HFFc6 (cell line): ENCODE results near the gene PRRT2. TPM values are rescaled to one million over a fixed set of nuclear protein-coding genes. Genes with fewer than 3 reads are reported as not detected.
A peak's percentile ranks its signal among the peaks of the same experiment; 100 is the strongest.
"Not testable (repeated sequence)": the region's sequence is repeated elsewhere in the genome, so short reads cannot be mapped to it uniquely, and the experiment has no call there.

Source experiments
- DNase-seq: peaks from one replicate; pipeline ENCODE4 v3.0.0-alpha.2; 2018
- H3K27ac Mint-ChIP-seq: 2 replicates; pipeline ENCODE4 v1.8.0; 2020; ENCODE audit warnings: mild to moderate bottlenecking, mixed read lengths
- H3K27me3 Mint-ChIP-seq: 2 replicates; pipeline ENCODE4 v1.8.0; 2021; ENCODE audit warnings: mild to moderate bottlenecking, moderate library complexity, mixed read lengths; ENCODE audit not compliant: insufficient read depth
- H3K36me3 Mint-ChIP-seq: 2 replicates; pipeline ENCODE4 v1.8.0; 2021; ENCODE audit warnings: low read depth, mixed read lengths
- H3K4me1 Mint-ChIP-seq: 2 replicates; pipeline ENCODE4 v1.8.0; 2020; ENCODE audit warnings: low read depth, mixed read lengths
- H3K4me3 Mint-ChIP-seq: 2 replicates; pipeline ENCODE4 v1.8.0; 2020; ENCODE audit warnings: mild to moderate bottlenecking, moderate library complexity, mixed read lengths
- H3K9me3 Mint-ChIP-seq: 2 replicates; pipeline ENCODE4 v1.8.0; 2020; ENCODE audit warnings: mild to moderate bottlenecking, mixed read lengths
- total RNA-seq, 6 experiments: library from RNA; stranded (reverse); fragmentation: NEBNext Ultra II Directional; extraction: Animal tissue kit (Norgen Biotek cat#: 25700); gene quantifications; 2 replicates in 1 of 6; 3 replicates in 5 of 6; pipeline ENCODE4 v1.2.3, GENCODE V29; 2021
- TF ChIP-seq, protein P1 (sequence below): fragments of 200-600 bp; sonication (generic); IDR thresholded peaks from 2 replicates; pipeline ENCODE4 v1.5.0; 2021; ENCODE audit warnings: antibody characterized with exemption, mild to moderate bottlenecking

The PRRT2 gene
- total RNA-seq, 6 experiments from 2014 or later: 2.9 to 4.3 (median 3.6) TPM

DNA sequence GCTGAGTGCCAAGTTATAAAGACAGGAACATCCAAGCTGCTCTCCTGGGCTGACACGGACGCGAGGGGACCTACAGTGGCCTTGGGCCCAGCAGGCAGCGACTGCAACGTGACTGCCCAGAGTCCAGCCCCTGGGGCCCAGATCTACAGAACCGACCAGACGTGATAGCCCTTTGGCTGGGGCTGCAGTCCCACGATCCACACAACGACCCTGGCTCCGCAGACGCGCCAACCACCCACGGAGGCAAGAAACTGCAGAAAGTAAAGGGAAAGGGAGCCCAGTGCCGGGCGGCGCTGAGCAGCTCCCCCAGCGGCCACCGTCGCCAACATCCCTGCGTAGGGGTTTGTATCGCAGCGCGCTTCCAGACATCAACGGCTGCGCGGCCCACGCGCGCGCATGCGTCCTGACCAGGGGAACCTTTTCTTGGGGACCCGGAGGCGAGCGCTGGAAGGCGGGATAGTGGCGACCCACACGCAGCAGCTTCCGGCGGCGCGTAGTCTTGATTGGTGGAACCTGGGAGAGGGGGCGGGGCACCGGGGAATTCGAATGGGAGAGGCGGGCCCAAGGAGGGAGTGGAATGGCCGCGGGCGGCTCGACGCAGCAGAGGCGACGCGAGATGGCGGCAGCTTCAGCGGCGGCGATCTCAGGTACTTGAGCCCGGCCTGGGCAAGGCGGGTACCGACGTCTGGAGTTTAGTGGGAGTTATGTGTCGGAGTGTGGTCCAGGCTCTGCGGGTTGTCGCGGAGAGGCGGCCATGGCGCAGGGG is 21.6 kb upstream of the PRRT2 start, which contains the start of gene KIF22:
Gene KIF22, plus strand, starts transcription at position 569 of the 766 bp plus-strand sequence. Its CDS starts 9 bp downstream, at position 578.
- Mint-ChIP-seq H3K4me1 (peaks cover 32% of the 10 kb centered on the region), H3K4me3 (peak within 1 kb of the TSS; percentile 99)

DNA sequence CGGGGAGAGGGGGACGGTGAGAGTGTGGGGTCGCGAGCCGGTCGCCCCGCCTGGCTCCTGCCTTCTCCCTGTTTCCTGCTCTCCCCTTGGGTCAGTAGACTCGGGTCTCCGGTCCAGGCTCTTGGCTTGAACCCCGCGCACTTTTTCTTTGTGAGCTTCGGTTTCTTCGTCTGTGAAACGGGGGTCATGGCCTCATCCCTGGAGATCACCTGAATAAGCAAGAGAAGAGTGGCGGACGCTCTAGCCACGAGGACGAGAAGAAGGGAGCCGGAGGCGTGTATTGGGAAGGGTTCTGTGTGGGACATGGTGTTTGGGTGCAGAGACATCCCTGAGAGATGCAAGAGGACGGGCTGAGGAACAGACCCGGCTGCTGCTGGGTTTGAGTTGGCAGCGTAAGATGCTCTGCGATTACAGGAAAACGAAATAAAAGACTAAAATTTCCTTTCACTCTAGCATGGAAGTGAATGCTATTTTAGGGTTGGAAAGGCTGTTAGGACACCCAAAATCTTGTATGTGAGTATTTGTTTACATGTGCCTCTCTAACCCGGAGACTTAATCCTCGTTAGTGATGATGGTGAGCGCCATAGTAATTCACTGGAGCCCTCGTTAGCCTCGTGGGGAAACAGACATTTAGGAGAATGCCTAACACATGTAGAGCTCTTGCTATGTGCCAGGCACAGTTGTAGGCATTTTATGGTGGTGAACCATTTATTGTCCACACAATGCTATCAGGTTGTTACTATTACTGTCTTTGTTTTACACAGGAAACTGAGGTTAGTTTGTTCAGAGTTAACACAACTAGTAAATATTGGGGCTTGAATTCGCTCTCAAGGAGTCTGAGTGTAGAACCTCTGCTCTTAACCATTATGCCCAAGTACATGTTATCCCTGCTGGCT is 20.8 kb upstream of the PRRT2 start:
- peaks cover 6% of the 10 kb centered on the region; the same call in 1 of the 2 replicates for H3K36me3 Mint-ChIP-seq
- DNase-seq: no peak
- H3K9me3 Mint-ChIP-seq: no peaks in the 10 kb centered on the region
- peak overlapping the region; percentile 99 for H3K4me3 Mint-ChIP-seq
- TF ChIP-seq, protein P1, sequence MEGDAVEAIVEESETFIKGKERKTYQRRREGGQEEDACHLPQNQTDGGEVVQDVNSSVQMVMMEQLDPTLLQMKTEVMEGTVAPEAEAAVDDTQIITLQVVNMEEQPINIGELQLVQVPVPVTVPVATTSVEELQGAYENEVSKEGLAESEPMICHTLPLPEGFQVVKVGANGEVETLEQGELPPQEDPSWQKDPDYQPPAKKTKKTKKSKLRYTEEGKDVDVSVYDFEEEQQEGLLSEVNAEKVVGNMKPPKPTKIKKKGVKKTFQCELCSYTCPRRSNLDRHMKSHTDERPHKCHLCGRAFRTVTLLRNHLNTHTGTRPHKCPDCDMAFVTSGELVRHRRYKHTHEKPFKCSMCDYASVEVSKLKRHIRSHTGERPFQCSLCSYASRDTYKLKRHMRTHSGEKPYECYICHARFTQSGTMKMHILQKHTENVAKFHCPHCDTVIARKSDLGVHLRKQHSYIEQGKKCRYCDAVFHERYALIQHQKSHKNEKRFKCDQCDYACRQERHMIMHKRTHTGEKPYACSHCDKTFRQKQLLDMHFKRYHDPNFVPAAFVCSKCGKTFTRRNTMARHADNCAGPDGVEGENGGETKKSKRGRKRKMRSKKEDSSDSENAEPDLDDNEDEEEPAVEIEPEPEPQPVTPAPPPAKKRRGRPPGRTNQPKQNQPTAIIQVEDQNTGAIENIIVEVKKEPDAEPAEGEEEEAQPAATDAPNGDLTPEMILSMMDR: no peak
- peak overlapping the region; percentile 92 for H3K27ac Mint-ChIP-seq
- no peaks in the 10 kb centered on the region for H3K27me3 Mint-ChIP-seq
- peaks cover 28% of the 10 kb centered on the region for H3K4me1 Mint-ChIP-seq

More for the DNA sequence above, 21.6 kb upstream of the PRRT2 start, which contains the start of gene KIF22:
- no peaks in the 10 kb centered on the region for H3K9me3 Mint-ChIP-seq
- peaks cover 6% of the 10 kb centered on the region; the same call in 1 of the 2 replicates for H3K36me3 Mint-ChIP-seq
- no peaks in the 10 kb centered on the region; the same call in 1 of the 2 replicates for H3K27me3 Mint-ChIP-seq
- TF ChIP-seq, protein P1: peak; percentile 81
- H3K27ac Mint-ChIP-seq: peak within 1 kb of the TSS; percentile 92
- peak; percentile 98 for DNase-seq

DNA sequence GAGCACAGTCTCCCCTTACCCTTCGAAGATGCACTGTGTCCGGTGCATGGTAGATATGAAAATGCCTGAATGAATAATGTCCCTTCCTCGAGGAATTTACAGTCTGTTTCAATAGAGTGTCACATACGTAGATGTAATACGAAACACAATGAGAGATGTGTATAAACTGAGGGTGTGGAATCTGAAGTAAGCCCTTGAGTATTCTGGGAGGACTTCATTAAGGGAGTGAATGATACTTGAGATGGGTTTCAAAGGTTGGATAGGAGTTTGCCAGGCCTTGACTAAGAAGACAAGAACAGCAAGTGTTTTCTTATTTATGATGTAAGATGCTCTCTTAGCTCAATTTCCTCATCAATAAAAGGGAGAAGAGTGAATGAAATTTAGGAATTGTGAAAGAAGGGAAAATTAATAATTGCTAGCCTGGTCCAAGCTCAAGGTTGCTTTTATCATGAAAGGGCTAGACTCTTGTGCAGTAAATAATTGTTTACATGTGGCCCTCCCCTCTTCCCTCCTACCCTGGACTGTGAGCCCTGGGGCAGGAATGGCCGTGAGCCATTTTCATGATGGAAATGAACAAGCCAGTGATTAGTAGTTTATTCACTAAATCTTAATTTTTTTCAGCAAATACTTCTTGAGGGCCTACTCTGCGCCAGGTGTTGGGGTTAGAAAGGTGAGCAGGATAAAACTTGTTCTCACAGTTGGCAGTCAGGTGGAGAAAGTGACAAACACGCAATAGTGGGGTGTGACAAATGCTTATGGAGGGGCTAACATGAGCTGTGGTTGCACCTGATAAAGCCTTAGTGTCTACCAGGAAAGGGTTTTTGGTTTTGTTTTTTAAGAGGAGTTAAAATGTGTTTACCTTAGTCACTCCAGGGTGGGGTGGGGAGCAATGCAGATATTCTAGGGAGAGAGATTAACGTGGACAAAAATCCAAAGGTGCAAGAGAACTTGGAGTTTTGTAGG is 19.9 kb upstream of the PRRT2 start:
- Mint-ChIP-seq H3K36me3 (peaks cover 11% of the 10 kb centered on the region; the same call in 1 of the 2 replicates), H3K4me3 (peak overlapping the region; percentile 99), H3K27me3 (no peaks in the 10 kb centered on the region), H3K9me3 (no peaks in the 10 kb centered on the region), H3K4me1 (peaks cover 28% of the 10 kb centered on the region), H3K27ac (peak overlapping the region; percentile 92)
- no peak for DNase-seq
- TF ChIP-seq, protein P1: no peak

DNA sequence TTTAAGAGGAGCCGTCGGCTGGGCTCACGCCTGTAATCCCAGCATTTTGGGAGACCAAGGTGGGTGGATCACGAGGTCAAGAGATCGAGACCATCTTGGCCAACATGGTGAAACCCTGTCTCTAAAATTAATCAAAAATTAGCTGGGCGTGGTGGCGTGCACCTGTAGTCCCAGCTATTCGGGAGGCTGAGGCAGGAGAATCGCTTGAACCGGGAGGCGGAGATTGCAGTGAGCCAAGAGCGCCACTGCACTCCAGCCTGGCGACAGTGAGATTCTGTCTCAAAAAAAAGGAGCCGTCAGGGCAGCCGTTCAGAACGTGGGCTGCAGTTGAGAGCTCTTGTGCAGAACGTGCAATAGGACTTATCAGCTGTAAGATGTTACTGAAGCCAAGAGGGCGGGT is 18.8 kb upstream of the PRRT2 start:
- peaks cover 13% of the 10 kb centered on the region; the same call in 1 of the 2 replicates for H3K36me3 Mint-ChIP-seq
- H3K9me3 Mint-ChIP-seq, DNase-seq, H3K27me3 Mint-ChIP-seq: not testable (repeated sequence)
- H3K4me1 Mint-ChIP-seq: peaks cover 28% of the 10 kb centered on the region
- H3K4me3 Mint-ChIP-seq: peak overlapping the region; percentile 99; the same call in 1 of the 2 replicates
- H3K27ac Mint-ChIP-seq: peak overlapping the region; percentile 92; the same call in 1 of the 2 replicates

DNA sequence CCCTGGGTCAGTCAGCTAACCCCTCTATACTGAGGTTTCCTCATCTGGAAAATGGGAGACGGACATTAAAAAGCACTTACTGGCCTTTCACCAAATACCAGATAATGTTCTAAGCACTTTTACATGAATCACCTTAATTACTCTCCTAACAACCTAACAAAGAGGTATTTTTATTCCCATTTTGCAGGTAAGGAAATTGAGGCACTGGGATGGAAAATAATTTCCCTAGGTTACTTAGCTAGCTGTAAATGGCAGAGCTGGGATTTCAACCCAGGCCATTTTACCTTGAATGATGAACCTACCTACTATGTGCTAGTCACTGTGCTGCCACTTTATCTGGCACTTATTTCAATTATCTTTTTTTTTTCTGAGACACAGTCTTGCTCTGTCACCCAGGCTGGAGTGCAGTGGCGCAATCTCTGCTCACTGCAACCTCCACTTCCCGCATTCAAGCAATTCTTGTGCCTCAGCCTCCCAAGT is 17.7 kb upstream of the PRRT2 start:
- Mint-ChIP-seq H3K27me3 (no peaks in the 10 kb centered on the region), H3K4me1 (peaks cover 28% of the 10 kb centered on the region), H3K36me3 (peaks cover 13% of the 10 kb centered on the region; the same call in 1 of the 2 replicates), H3K9me3 (no peaks in the 10 kb centered on the region), H3K4me3 (no peak overlapping the region), H3K27ac (no peak overlapping the region)
- TF ChIP-seq, protein P1: no peak
- DNase-seq: no peak
